Measurements from ENCODE around the gene RYR2. TPM values are rescaled to one million over a fixed set of nuclear protein-coding genes. Genes with fewer than 3 reads are reported as not detected.

RYR2 gene
- total RNA-seq, 1 experiment from 2014 or later: 4.0 TPM

- Mint-ChIP-seq H3K4me1 (ENCODE audit: insufficient read depth, unreplicated experiment) (peaks cover 3% of the 10 kb centered on the region), H3K4me3 (ENCODE audit: unreplicated experiment) (no peak overlapping the region), H3K9me3 (ENCODE audit: unreplicated experiment) (no peaks in the 10 kb centered on the region), H3K36me3 (ENCODE audit: insufficient read depth, unreplicated experiment) (no peaks in the 10 kb centered on the region), H3K27ac (ENCODE audit: low read depth, unreplicated experiment) (no peak overlapping the region), H3K27me3 (ENCODE audit: insufficient read depth, unreplicated experiment) (peaks cover 11% of the 10 kb centered on the region)
- POLR2A ChIA-PET: interaction anchor here (0.6 to 2.9 kb wide), 3 partner anchors 15 to 42 kb away, joined by 3 to 7 read pairs (median 4); no protein-coding TSS in a partner anchor
- no TSS peak for BruUV-seq (replicated peaks)
- intact Hi-C loops (cut with micrococcal nuclease): no loop called here
- CTCF ChIA-PET: interaction anchor here (0.5 to 0.9 kb wide), 3 partner anchors 14 to 1677 kb away, joined by 3 to 6 read pairs (median 3); no protein-coding TSS in a partner anchor
- TF ChIP-seq CTCF (IDR thresholded peaks at IDR 0.05; ENCODE audit: unreplicated experiment): no peak
- peak; percentile 62 for DNase-seq (ENCODE audit: unreplicated experiment)
Measured at GRCh38 chr1:237181743-237182317, 139.8 kb downstream of the RYR2 start.

- ChIA-PET POLR2A (interaction anchor here (1.4 kb wide), 1 partner anchor 30 kb away, joined by 3 read pairs; no protein-coding TSS in a partner anchor), CTCF (interaction anchor here (0.7 to 1.4 kb wide), 2 partner anchors 30 to 71 kb away, joined by 3 to 5 read pairs; no protein-coding TSS in a partner anchor)
- Mint-ChIP-seq H3K27me3 (ENCODE audit: insufficient read depth, unreplicated experiment) (peaks cover 11% of the 10 kb centered on the region), H3K9me3 (ENCODE audit: unreplicated experiment) (no peaks in the 10 kb centered on the region), H3K4me3 (ENCODE audit: unreplicated experiment) (no peak overlapping the region), H3K36me3 (ENCODE audit: insufficient read depth, unreplicated experiment) (no peaks in the 10 kb centered on the region), H3K4me1 (ENCODE audit: insufficient read depth, unreplicated experiment) (peaks cover 12% of the 10 kb centered on the region), H3K27ac (ENCODE audit: low read depth, unreplicated experiment) (no peak overlapping the region)
- no peak for TF ChIP-seq CTCF (IDR thresholded peaks at IDR 0.05; ENCODE audit: unreplicated experiment)
- DNase-seq (ENCODE audit: unreplicated experiment): no peak
- BruUV-seq (replicated peaks): no TSS peak
- intact Hi-C loops (cut with micrococcal nuclease): no loop called here
Measured at GRCh38 chr1:237183963-237184540, 142.1 kb downstream of the RYR2 start.

GRCh38 chr1:237186675-237187074 is 144.7 kb downstream of the RYR2 start:
- intact Hi-C loops (cut with micrococcal nuclease): no loop called here
- CTCF ChIA-PET: interaction anchor here (0.6 to 1.7 kb wide), 7 partner anchors 9 to 353 kb away, joined by 3 to 9 read pairs (median 4); no protein-coding TSS in a partner anchor
- peak; percentile 29 for DNase-seq (ENCODE audit: unreplicated experiment)

More at GRCh38 chr1:237186675-237187074, 144.7 kb downstream of the RYR2 start:
- H3K27me3 Mint-ChIP-seq (ENCODE audit: insufficient read depth, unreplicated experiment): no peaks in the 10 kb centered on the region
- peaks cover 12% of the 10 kb centered on the region for H3K4me1 Mint-ChIP-seq (ENCODE audit: insufficient read depth, unreplicated experiment)
- no peak for TF ChIP-seq CTCF (IDR thresholded peaks at IDR 0.05; ENCODE audit: unreplicated experiment)
- no peak overlapping the region for H3K4me3 Mint-ChIP-seq (ENCODE audit: unreplicated experiment)
- BruUV-seq (replicated peaks): no TSS peak
- no peaks in the 10 kb centered on the region for H3K9me3 Mint-ChIP-seq (ENCODE audit: unreplicated experiment)
- H3K27ac Mint-ChIP-seq (ENCODE audit: low read depth, unreplicated experiment): no peak overlapping the region
- H3K36me3 Mint-ChIP-seq (ENCODE audit: insufficient read depth, unreplicated experiment): no peaks in the 10 kb centered on the region
- POLR2A ChIA-PET: interaction anchor here (0.6 to 1.8 kb wide), 8 partner anchors 9 to 312 kb away, joined by 3 to 12 read pairs (median 4); no protein-coding TSS in a partner anchor

All from MCF 10A (cell line).